HepG2 (cell line): ENCODE data around the gene TRIM15. TPM values are rescaled to one million over a fixed set of nuclear protein-coding genes. Genes with fewer than 3 reads are reported as not detected.
A peak's percentile ranks its signal among the peaks of the same experiment; 100 is the strongest.

Experiments used
- AHR ChIP-seq: IDR thresholded peaks from 2 replicates; pipeline ENCODE4 v1.6.1; 2018; ENCODE audit warnings: missing genetic modification reagents, missing compliant biosample characterization
- DMAP1 ChIP-seq: IDR thresholded peaks from 2 replicates; pipeline ENCODE4 v1.6.1; 2016
- ELF1 ChIP-seq: sonication (generic); formaldehyde crosslinking; IDR thresholded peaks from 2 replicates; pipeline ENCODE4 v1.4.0; 2020; ENCODE audit warnings: missing genetic modification reagents
- ERF ChIP-seq: IDR thresholded peaks from 2 replicates; pipeline ENCODE4 v1.6.1; 2018; ENCODE audit warnings: missing biosample characterization, missing genetic modification reagents
- KLF15 ChIP-seq: sonication (generic); formaldehyde crosslinking; IDR thresholded peaks from 2 replicates; pipeline ENCODE4 v1.8.1; 2023; ENCODE audit warnings: borderline replicate concordance, mild to moderate bottlenecking, inconsistent platforms, missing genetic modification reagents, mixed read lengths
- MEF2D ChIP-seq: sonication (generic); formaldehyde crosslinking; IDR thresholded peaks from 2 replicates; pipeline ENCODE4 v1.5.1; 2020; ENCODE audit warnings: mild to moderate bottlenecking, missing genetic modification reagents
- PHF8 ChIP-seq: sonication (generic); formaldehyde crosslinking; IDR thresholded peaks from 2 replicates; pipeline ENCODE4 v1.5.0; 2020; ENCODE audit warnings: missing genetic modification reagents
- POLR2AphosphoS5 ChIP-seq: IDR thresholded peaks from 2 replicates; pipeline ENCODE4 v1.6.1; 2012; ENCODE audit warnings: low read depth, low read length
- PPARG ChIP-seq: conservative IDR thresholded peaks from 2 replicates; pipeline ENCODE4 v1.6.1; 2016; ENCODE audit warnings: missing biosample characterization, missing genetic modification reagents
- RAD21 ChIP-seq: fragments of 450-650 bp; formaldehyde crosslinking; IDR thresholded peaks from 2 replicates; pipeline ENCODE4 v1.5.0; 2020; ENCODE audit warnings: mild to moderate bottlenecking
- TEAD3 ChIP-seq: optimal IDR thresholded peaks from 2 replicates; pipeline ENCODE3; 2016; ENCODE audit warnings: borderline replicate concordance
- ZBTB3 ChIP-seq: sonication (generic); formaldehyde crosslinking; IDR thresholded peaks from 2 replicates; pipeline ENCODE4 v1.4.0; 2020; ENCODE audit warnings: low read depth, mild to moderate bottlenecking, moderate library complexity, missing genetic modification reagents, borderline replicate concordance
- ZNF101 ChIP-seq: sonication (generic); formaldehyde crosslinking; IDR thresholded peaks from 2 replicates; pipeline ENCODE4 v1.4.0; 2020; ENCODE audit warnings: mild to moderate bottlenecking, low read depth, missing genetic modification reagents, borderline replicate concordance
- ZNF124 ChIP-seq: sonication (generic); formaldehyde crosslinking; IDR thresholded peaks from 2 replicates; pipeline ENCODE4 v1.4.0; 2020; ENCODE audit warnings: missing genetic modification reagents
- ZNF430 ChIP-seq: sonication (generic); formaldehyde crosslinking; IDR thresholded peaks from 2 replicates; pipeline ENCODE4 v1.9.0; 2021; ENCODE audit warnings: mild to moderate bottlenecking, missing genetic modification reagents
- ZNF446 ChIP-seq: sonication (generic); formaldehyde crosslinking; IDR thresholded peaks from 2 replicates; pipeline ENCODE4 v1.5.0; 2020; ENCODE audit warnings: mild to moderate bottlenecking, missing genetic modification reagents
- ZNF598 ChIP-seq: sonication (generic); formaldehyde crosslinking; IDR thresholded peaks from 2 replicates; pipeline ENCODE4 v1.5.1; 2020; ENCODE audit warnings: mild to moderate bottlenecking, missing genetic modification reagents, borderline replicate concordance
- polyA plus RNA-seq, 8 experiments: library from polyadenylated mRNA; depleted of rRNA in 3 of 8; stranded (reverse) in 7 of 8; unstranded in 1 of 8; fragments of >200 nt; fragmentation: Illumina TruSeq in 4 of 8; extraction: Trizol in 4 of 8; gene quantifications; 2 replicates each; pipeline versions ENCODE4 v1.2.1 to v1.2.3, GENCODE V29; 2011 to 2016; ENCODE audit warnings: low read depth in 4 of 8, missing spikeins in 1 of 8, mixed read lengths in 1 of 8; ENCODE audit not compliant: insufficient read depth in 1 of 8
- total RNA-seq, 5 experiments: library from RNA; depleted of rRNA; stranded (reverse); fragments of >200 nt; fragmentation: Illumina TruSeq; extraction: Trizol; gene quantifications; 2 replicates each; pipeline ENCODE4 v1.2.3, GENCODE V29; 2016; ENCODE audit warnings: low read depth in 1 of 5
- TF ChIP-seq, protein P1 (sequence below): conservative IDR thresholded peaks from 2 replicates; pipeline ENCODE4 v1.6.1; 2018; ENCODE audit warnings: missing genetic modification reagents
- TF ChIP-seq, protein P2 (sequence below): sonication (generic); formaldehyde crosslinking; IDR thresholded peaks from 2 replicates; pipeline ENCODE4 v1.5.0; 2020; ENCODE audit warnings: mild to moderate bottlenecking, missing genetic modification reagents, borderline replicate concordance
- TF ChIP-seq, protein P3 (sequence below): sonication (generic); formaldehyde crosslinking; IDR thresholded peaks from 2 replicates; pipeline ENCODE4 v1.5.0; 2020; ENCODE audit warnings: missing genetic modification reagents
- TF ChIP-seq, protein P4 (sequence below): sonication (generic); formaldehyde crosslinking; IDR thresholded peaks from 2 replicates; pipeline ENCODE4 v1.5.0; 2020; ENCODE audit warnings: mild to moderate bottlenecking, missing genetic modification reagents, moderate library complexity
- TF ChIP-seq, protein P5 (sequence below): sonication (generic); formaldehyde crosslinking; IDR thresholded peaks from 2 replicates; pipeline ENCODE4 v1.5.1; 2020; ENCODE audit warnings: missing genetic modification reagents, mild to moderate bottlenecking, borderline replicate concordance

Gene TRIM15
- total and polyA plus RNA-seq, 2 of the 13 experiments (the other 11 are each of a cell fraction or from before 2014, with no cell fraction given), result 35.1 to 38.2 TPM

DNA sequence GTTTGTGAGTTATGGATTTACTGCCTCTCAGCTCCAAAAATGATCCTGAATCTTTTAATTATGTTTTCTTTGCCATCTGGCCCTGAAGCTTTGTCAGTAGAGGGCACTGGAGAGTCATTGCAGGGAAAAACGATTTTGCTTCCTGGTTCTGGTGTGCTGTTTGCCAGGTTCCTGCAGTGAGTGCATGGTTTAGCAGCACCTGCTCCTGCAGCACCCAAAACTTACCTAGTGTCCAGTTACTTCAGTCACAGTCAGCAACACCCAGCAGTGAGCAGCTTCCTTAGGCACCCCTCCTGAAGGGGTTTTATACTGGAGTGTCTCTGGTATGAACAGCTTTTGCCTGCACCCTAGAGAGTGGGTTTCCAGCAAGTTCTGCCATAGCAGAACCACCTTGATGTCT is 55.9 kb downstream of the TRIM15 start (continued):
- TF ChIP-seq PPARG (CRISPR knock-in tag) (no peak), ZNF124 (CRISPR knock-in tag) (0 out of 2 replicates have a peak, but pooled peaks have one; percentile 35), ZBTB3 (CRISPR knock-in tag) (no peak), AHR (CRISPR knock-in tag) (no peak), ERF (CRISPR knock-in tag) (peak; percentile 64; the same call in 1 of the 2 replicates), ELF1 (CRISPR knock-in tag) (peak; percentile 87), PHF8 (CRISPR knock-in tag) (0 out of 2 replicates have a peak, but pooled peaks have one; percentile 45), MEF2D (CRISPR knock-in tag) (peak; percentile 34; the same call in 1 of the 2 replicates), TEAD3 (CRISPR knock-in tag) (peak; percentile 49), KLF15 (CRISPR knock-in tag) (no peak), ZNF446 (CRISPR knock-in tag) (no peak), ZNF430 (CRISPR knock-in tag) (no peak), DMAP1 (CRISPR knock-in tag) (no peak), ZNF101 (CRISPR knock-in tag) (no peak), RAD21 (CRISPR knock-in tag) (peak; percentile 77), ZNF598 (peak; percentile 64; the same call in 1 of the 2 replicates), POLR2AphosphoS5 (0 out of 2 replicates have a peak, but pooled peaks have one; percentile 21)
- TF ChIP-seq, protein P1, sequence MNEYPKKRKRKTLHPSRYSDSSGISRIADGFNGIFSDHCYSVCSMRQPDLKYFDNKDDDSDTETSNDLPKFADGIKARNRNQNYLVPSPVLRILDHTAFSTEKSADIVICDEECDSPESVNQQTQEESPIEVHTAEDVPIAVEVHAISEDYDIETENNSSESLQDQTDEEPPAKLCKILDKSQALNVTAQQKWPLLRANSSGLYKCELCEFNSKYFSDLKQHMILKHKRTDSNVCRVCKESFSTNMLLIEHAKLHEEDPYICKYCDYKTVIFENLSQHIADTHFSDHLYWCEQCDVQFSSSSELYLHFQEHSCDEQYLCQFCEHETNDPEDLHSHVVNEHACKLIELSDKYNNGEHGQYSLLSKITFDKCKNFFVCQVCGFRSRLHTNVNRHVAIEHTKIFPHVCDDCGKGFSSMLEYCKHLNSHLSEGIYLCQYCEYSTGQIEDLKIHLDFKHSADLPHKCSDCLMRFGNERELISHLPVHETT, result no peak
- TF ChIP-seq, protein P2, sequence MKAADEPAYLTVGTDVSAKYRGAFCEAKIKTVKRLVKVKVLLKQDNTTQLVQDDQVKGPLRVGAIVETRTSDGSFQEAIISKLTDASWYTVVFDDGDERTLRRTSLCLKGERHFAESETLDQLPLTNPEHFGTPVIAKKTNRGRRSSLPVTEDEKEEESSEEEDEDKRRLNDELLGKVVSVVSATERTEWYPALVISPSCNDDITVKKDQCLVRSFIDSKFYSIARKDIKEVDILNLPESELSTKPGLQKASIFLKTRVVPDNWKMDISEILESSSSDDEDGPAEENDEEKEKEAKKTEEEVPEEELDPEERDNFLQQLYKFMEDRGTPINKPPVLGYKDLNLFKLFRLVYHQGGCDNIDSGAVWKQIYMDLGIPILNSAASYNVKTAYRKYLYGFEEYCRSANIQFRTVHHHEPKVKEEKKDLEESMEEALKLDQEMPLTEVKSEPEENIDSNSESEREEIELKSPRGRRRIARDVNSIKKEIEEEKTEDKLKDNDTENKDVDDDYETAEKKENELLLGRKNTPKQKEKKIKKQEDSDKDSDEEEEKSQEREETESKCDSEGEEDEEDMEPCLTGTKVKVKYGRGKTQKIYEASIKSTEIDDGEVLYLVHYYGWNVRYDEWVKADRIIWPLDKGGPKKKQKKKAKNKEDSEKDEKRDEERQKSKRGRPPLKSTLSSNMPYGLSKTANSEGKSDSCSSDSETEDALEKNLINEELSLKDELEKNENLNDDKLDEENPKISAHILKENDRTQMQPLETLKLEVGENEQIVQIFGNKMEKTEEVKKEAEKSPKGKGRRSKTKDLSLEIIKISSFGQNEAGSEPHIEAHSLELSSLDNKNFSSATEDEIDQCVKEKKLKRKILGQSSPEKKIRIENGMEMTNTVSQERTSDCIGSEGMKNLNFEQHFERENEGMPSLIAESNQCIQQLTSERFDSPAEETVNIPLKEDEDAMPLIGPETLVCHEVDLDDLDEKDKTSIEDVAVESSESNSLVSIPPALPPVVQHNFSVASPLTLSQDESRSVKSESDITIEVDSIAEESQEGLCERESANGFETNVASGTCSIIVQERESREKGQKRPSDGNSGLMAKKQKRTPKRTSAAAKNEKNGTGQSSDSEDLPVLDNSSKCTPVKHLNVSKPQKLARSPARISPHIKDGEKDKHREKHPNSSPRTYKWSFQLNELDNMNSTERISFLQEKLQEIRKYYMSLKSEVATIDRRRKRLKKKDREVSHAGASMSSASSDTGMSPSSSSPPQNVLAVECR, result peak; percentile 45; the same call in 1 of the 2 replicates
- TF ChIP-seq, protein P3, sequence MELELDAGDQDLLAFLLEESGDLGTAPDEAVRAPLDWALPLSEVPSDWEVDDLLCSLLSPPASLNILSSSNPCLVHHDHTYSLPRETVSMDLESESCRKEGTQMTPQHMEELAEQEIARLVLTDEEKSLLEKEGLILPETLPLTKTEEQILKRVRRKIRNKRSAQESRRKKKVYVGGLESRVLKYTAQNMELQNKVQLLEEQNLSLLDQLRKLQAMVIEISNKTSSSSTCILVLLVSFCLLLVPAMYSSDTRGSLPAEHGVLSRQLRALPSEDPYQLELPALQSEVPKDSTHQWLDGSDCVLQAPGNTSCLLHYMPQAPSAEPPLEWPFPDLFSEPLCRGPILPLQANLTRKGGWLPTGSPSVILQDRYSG (CRISPR knock-in tag), result no peak
- TF ChIP-seq, protein P4, sequence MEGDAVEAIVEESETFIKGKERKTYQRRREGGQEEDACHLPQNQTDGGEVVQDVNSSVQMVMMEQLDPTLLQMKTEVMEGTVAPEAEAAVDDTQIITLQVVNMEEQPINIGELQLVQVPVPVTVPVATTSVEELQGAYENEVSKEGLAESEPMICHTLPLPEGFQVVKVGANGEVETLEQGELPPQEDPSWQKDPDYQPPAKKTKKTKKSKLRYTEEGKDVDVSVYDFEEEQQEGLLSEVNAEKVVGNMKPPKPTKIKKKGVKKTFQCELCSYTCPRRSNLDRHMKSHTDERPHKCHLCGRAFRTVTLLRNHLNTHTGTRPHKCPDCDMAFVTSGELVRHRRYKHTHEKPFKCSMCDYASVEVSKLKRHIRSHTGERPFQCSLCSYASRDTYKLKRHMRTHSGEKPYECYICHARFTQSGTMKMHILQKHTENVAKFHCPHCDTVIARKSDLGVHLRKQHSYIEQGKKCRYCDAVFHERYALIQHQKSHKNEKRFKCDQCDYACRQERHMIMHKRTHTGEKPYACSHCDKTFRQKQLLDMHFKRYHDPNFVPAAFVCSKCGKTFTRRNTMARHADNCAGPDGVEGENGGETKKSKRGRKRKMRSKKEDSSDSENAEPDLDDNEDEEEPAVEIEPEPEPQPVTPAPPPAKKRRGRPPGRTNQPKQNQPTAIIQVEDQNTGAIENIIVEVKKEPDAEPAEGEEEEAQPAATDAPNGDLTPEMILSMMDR, result peak; percentile 91
- TF ChIP-seq, protein P5, sequence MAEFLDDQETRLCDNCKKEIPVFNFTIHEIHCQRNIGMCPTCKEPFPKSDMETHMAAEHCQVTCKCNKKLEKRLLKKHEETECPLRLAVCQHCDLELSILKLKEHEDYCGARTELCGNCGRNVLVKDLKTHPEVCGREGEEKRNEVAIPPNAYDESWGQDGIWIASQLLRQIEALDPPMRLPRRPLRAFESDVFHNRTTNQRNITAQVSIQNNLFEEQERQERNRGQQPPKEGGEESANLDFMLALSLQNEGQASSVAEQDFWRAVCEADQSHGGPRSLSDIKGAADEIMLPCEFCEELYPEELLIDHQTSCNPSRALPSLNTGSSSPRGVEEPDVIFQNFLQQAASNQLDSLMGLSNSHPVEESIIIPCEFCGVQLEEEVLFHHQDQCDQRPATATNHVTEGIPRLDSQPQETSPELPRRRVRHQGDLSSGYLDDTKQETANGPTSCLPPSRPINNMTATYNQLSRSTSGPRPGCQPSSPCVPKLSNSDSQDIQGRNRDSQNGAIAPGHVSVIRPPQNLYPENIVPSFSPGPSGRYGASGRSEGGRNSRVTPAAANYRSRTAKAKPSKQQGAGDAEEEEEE (CRISPR knock-in tag), result no peak
